GM12864 (cell line): Measurements from ENCODE around the gene MOCS2.

ENCODE experiments used
- DNase-seq: peaks from one replicate; pipeline ENCODE4 v3.0.0-alpha.2; 2011; ENCODE audit warnings: low read depth
- H3K4me3 ChIP-seq: 2 replicates; pipeline ENCODE4 v1.5.1; 2011; ENCODE audit warnings: mild to moderate bottlenecking, low read depth, low read length, control low read depth
- CTCF ChIP-seq: IDR thresholded peaks from 2 replicates; pipeline ENCODE4 v1.5.1; 2011; ENCODE audit warnings: low read depth, mild to moderate bottlenecking, moderate library complexity, low read length, control low read depth, inconsistent platforms; ENCODE audit errors: missing control alignments

The MOCS2 gene

GRCh38 chr5:53126521-53126920 is 17.0 kb upstream of the MOCS2 start:
- no peak for TF ChIP-seq CTCF
- H3K4me3 ChIP-seq, result no peak overlapping the region
- no peak for DNase-seq

- no peak for TF ChIP-seq CTCF
- no peak overlapping the region for H3K4me3 ChIP-seq
- DNase-seq, result no peak
These were observed 14.1 kb upstream of the MOCS2 start for GRCh38 chr5:53123702-53124101.

GRCh38 chr5:53120165-53120564 is 10.6 kb upstream of the MOCS2 start:
- no peak for DNase-seq

GRCh38 chr5:53118879-53119278 is 9.3 kb upstream of the MOCS2 start:
- H3K4me3 ChIP-seq, result no peak overlapping the region
- no peak for TF ChIP-seq CTCF
- DNase-seq, result no peak

More at GRCh38 chr5:53120165-53120564, 10.6 kb upstream of the MOCS2 start:
- no peak for TF ChIP-seq CTCF
- H3K4me3 ChIP-seq, result no peak overlapping the region

- no peak for TF ChIP-seq CTCF
- no peak overlapping the region for H3K4me3 ChIP-seq
- no peak for DNase-seq
These were observed 7.0 kb upstream of the MOCS2 start for GRCh38 chr5:53116597-53116996.

GRCh38 chr5:53114988-53115387 is 5.4 kb upstream of the MOCS2 start:
- no peak for DNase-seq
- TF ChIP-seq CTCF, result no peak
- H3K4me3 ChIP-seq, result no peak overlapping the region

- TF ChIP-seq CTCF, result no peak
- DNase-seq, result no peak
- no peak overlapping the region for H3K4me3 ChIP-seq
These were observed 4.4 kb upstream of the MOCS2 start for GRCh38 chr5:53113947-53114346.
